ENCODE measurements around the gene HPSE2. TPM values are rescaled to one million over a fixed set of nuclear protein-coding genes. Genes with fewer than 3 reads are reported as not detected.

The HPSE2 gene
- total RNA-seq, 1 experiment from 2014 or later, result 0.20 TPM

DNA sequence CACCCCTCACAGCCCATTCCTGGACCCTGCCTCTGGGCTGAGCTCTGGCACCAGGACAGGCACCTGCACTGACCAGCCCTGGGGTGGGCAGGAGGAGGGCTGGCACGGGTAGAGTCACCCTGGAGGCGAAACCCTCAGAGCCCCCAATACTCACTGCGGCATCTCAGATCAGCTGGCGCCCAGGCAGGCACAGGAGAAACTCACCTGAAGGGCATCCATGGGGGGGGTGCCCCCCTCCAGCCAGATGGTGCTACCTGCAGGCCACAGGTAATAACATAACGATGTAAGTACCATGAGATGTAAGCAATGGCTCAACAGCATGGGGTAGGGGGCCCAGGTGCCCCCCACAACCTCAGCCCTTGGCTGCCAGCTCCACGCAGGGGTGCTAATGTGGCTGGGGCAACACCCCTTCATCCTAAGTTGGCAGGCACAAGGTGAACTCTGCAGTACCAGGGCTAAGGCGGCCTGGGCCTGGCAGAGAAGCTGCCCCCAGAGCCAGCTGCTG lies 808.6 kb downstream of the HPSE2 start:
- no CpG with 5 or more reads among the region's 7 CpGs for WGBS (ENCODE audit: extremely low coverage, insufficient read length, low lambda C conversion rate)
- H3K27ac Mint-ChIP-seq, result no peak overlapping the region

More for the DNA sequence above, 808.6 kb downstream of the HPSE2 start:
- Histone ChIP-seq H2BK5ac (ENCODE audit: insufficient read length, low read length) (no peak overlapping the region), H2BK15ac (ENCODE audit: low read depth, low read length) (no peak overlapping the region), H2BK12ac (ENCODE audit: insufficient read length, low read depth, low read length) (no peak overlapping the region), H3K79me1 (ENCODE audit: insufficient read depth, low read depth, low read length, poor library complexity, severe bottlenecking) (no peaks in the 10 kb centered on the region), H3K4ac (ENCODE audit: low read depth, low read length) (no peak overlapping the region), H3K79me2 (ENCODE audit: insufficient read depth, low read length) (no peaks in the 10 kb centered on the region), H4K5ac (ENCODE audit: insufficient read length, low read depth, low read length) (no peak overlapping the region), H4K8ac (replicated peaks; ENCODE audit: insufficient read length, low read depth, low read length) (no peak overlapping the region), H3K4me2 (ENCODE audit: insufficient read depth, insufficient read length, low read length) (no peak overlapping the region), H3K4me1 (ENCODE audit: insufficient read depth, low read length) (no peaks in the 10 kb centered on the region), H4K91ac (ENCODE audit: insufficient read length, low read depth, low read length) (no peak overlapping the region), H3K18ac (ENCODE audit: insufficient read length, low read depth, low read length) (no peak overlapping the region), H3K27ac (ENCODE audit: insufficient read length, low read depth, low read length) (no peak overlapping the region), H3T11ph (ENCODE audit: low read length) (no peak overlapping the region), H3K27me3 (ENCODE audit: insufficient read depth, low read length) (no peaks in the 10 kb centered on the region), H2AFZ (ENCODE audit: low read length) (no peak overlapping the region), H3K9ac (ENCODE audit: extremely low read depth, insufficient read length, low read length) (no peak overlapping the region), H2BK20ac (ENCODE audit: low read depth, low read length, poor library complexity, severe bottlenecking) (no peak overlapping the region), H3K23me2 (ENCODE audit: insufficient read length, low read depth, low read length, poor library complexity, severe bottlenecking) (no peaks in the 10 kb centered on the region), H3K23ac (ENCODE audit: insufficient read length, low read depth, low read length) (no peak overlapping the region), H3K9me3 (ENCODE audit: control insufficient read depth, low read depth, low read length) (no peaks in the 10 kb centered on the region), H4K20me1 (ENCODE audit: control insufficient read depth, insufficient read depth, insufficient read length) (no peaks in the 10 kb centered on the region), H2BK120ac (ENCODE audit: low read depth, low read length, poor library complexity, severe bottlenecking) (no peak overlapping the region), H3K56ac (ENCODE audit: insufficient read length, low read depth, low read length) (no peak overlapping the region), H3K14ac (ENCODE audit: insufficient read depth, low read length) (no peak overlapping the region), H2AK5ac (ENCODE audit: insufficient read length, low read length) (no peak overlapping the region)
- Mint-ChIP-seq H3K36me3 (ENCODE audit: insufficient read depth in 1 of 3, low read depth in 3 of 3) (peaks cover 20 to 33% (median 29%) of the 10 kb centered on the region in 3 experiments), H3K4me3 (no peak overlapping the region), H3K27me3 (ENCODE audit: low read depth) (no peaks in the 10 kb centered on the region), H3K9me3 (peaks cover 11 to 13% of the 10 kb centered on the region in 2 experiments), H3K4me1 (peaks cover 2% of the 10 kb centered on the region in 2 experiments; a peak in 2 of 4 replicates)
- no peak for TF ChIP-seq CTCF (conservative IDR thresholded peaks at IDR 0.05)
- DNase-seq, result no peak
